Activated T-helper 1 cell treated with anti-CD3 and anti-CD28 coated beads, Interleukin-12 subunit alpha, Interleukin-12 subunit beta, Interleukin-2, Interleukin-4 antibody, amounts not matched to agents 30 ng/mL and 10 ng/mL and 1 ng/mL, durations not matched to agents 14 hours and 24 hours and 36 hours (primary cell): Measurements from ENCODE around the gene CHST12. TPM values are rescaled to one million over a fixed set of nuclear protein-coding genes. Genes with fewer than 3 reads are reported as not detected.

Experiments used
- DNase-seq: peaks from one replicate; pipeline ENCODE4 v3.0.0; 2021; ENCODE audit warnings: low spot score
- H3K27ac Mint-ChIP-seq: one replicate; pipeline ENCODE4 v1.8.0; 2021; ENCODE audit warnings: mild to moderate bottlenecking, mixed read lengths
- H3K27me3 Mint-ChIP-seq: one replicate; pipeline ENCODE4 v1.8.0; 2022; ENCODE audit warnings: mild to moderate bottlenecking, moderate library complexity, mixed read lengths; ENCODE audit not compliant: insufficient read depth
- H3K36me3 Mint-ChIP-seq: one replicate; pipeline ENCODE4 v1.8.0; 2021; ENCODE audit warnings: low read depth, mixed read lengths
- H3K4me1 Mint-ChIP-seq: one replicate; pipeline ENCODE4 v1.8.0; 2021; ENCODE audit warnings: low read depth, mixed read lengths
- H3K4me3 Mint-ChIP-seq: one replicate; pipeline ENCODE4 v1.8.0; 2021; ENCODE audit warnings: mild to moderate bottlenecking, moderate library complexity, mixed read lengths
- H3K9me3 Mint-ChIP-seq: one replicate; pipeline ENCODE4 v1.8.0; 2021; ENCODE audit warnings: mixed read lengths
- intact Hi-C: fragments of 100-400 bp; cut with micrococcal nuclease; formaldehyde crosslinking; loops from one replicate; pipeline ENCODE4 v1.15.1; 2024
- total RNA-seq: library from RNA; stranded (reverse); gene quantifications from 2 replicates; pipeline ENCODE4 v1.2.3, GENCODE V29; 2022

Gene CHST12
- total RNA-seq, 1 donor from 2014 or later, result 9.9 TPM

DNA sequence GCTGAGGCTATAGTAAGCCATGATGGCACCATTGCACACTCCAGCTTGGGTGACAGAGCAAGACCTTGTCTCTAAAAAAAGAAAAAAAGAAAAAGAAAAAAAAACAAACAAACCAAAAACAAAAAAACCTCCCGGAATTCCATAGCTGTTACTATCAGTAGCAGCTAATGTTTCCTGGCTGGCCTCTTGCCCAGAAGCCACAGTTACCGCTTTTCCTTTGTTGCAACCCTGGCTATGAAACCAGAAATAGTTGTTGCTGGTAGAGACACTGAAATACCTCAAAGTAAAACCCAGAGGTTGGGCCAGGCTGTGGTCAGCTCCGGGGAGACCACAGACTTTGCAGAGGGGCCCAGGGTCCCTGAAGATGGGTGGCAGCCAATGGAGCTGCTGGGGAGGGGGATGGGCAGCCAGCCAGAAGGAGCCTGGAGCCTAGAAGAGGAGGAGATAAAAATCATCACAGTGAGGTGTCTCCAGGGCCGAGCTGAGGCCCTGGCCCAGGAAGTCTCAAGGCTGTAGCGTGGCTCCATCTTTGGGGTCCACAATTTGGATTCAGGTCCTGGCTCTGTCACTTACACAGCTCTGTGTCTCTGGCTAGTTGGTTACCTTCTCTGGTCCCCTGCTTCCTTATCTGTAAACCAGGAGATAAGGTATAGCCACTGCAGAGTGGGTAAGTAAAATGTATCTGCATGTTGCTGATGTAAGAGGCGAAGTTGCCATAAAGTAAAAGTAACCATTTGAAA lies 3.4 kb upstream of the CHST12 start:
- no peak for DNase-seq
- Mint-ChIP-seq H3K27me3 (no peaks in the 10 kb centered on the region), H3K4me3 (peak overlapping the region; percentile 27), H3K9me3 (no peaks in the 10 kb centered on the region), H3K27ac (no peak overlapping the region), H3K4me1 (peaks cover 30% of the 10 kb centered on the region), H3K36me3 (peaks cover 3% of the 10 kb centered on the region)
- intact Hi-C loops, result loop anchor here (5.0 kb wide), 1 partner anchor 458 kb away; no protein-coding TSS in a partner anchor

DNA sequence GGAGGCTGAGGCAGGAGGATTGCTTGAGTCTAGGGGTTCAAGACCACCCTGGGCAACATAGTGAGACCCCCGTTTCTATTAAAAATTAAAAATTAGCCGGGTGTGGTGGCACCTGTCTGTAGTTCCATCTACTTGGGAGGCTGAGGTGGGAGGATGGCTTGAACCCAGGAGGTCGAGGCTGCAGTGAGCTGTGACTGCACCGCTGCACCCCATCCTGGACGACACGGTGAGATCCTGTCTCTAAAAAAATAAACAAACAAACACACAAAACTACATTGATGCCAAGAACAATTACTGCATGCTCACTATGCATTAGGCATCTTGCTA lies 761 bp upstream of the CHST12 start:
- DNase-seq, result no peak
- H3K4me1 Mint-ChIP-seq, result peaks cover 51% of the 10 kb centered on the region
- intact Hi-C loops, result loop anchor here (1.0 to 5.0 kb wide), 6 partner anchors 88 to 832 kb away; partner anchors contain the start of genes BRAT1, PSMG3, SNX8 and TTYH3
- H3K9me3 Mint-ChIP-seq, result no peaks in the 10 kb centered on the region
- peaks cover 7% of the 10 kb centered on the region for H3K36me3 Mint-ChIP-seq
- H3K27ac Mint-ChIP-seq, result peak overlapping the region; percentile 63
- H3K27me3 Mint-ChIP-seq, result no peaks in the 10 kb centered on the region
- peak overlapping the region; percentile 90 for H3K4me3 Mint-ChIP-seq

DNA sequence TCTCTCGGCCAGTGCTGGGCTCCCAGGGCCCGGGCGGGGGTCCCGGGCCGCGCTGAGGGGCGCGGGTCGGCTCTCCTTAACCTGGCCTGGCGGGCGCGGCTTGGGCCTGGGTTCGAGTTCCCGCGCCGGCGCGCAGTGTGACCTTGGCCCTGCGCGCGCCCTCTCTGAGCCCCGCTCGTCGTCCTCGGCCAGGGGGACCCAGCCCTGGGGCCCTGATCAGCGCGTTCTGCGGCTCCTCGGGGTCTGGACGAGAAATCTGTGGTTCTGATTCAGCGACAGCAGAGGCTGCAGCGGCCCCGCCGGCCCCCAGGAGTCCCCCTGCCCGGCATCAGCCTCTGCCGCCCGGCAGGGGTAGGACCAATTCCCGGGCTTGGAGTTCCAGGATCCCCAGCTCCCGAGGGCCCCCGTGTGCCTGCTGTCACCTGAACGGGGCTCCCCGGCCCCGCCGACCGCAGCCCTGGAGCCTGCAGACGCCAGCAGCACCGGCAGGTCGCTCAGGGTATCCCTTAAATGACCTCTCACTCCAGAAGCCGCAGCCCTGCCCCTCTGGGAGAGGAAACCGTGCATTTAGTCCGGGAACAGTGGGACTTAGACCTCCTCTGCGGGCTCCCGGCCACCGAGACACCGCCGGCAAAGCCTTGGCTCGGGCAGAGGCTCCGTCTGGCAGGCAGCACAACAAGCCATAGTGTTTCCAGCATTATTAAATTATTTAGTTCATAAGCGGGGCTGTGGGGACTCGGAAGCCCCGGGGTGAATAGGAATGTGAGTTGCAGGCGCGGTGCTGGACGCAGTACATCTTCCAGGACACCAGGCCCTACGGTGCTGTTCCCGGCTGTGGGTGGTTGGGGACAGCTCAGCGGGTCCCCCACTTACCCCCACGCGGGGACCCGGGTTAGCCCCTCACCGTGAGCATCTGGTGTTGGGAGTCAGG lies 572 bp downstream of the CHST12 start:
- DNase-seq, result no peak
- Mint-ChIP-seq H3K9me3 (no peaks in the 10 kb centered on the region), H3K27me3 (no peaks in the 10 kb centered on the region), H3K27ac (peak overlapping the region; percentile 78), H3K36me3 (peaks cover 12% of the 10 kb centered on the region), H3K4me3 (peak overlapping the region; percentile 81), H3K4me1 (peaks cover 55% of the 10 kb centered on the region)
- intact Hi-C loops, result loop anchor here (1.0 to 5.0 kb wide), 6 partner anchors 90 to 834 kb away; partner anchors contain the start of genes BRAT1, PSMG3, SNX8 and TTYH3

DNA sequence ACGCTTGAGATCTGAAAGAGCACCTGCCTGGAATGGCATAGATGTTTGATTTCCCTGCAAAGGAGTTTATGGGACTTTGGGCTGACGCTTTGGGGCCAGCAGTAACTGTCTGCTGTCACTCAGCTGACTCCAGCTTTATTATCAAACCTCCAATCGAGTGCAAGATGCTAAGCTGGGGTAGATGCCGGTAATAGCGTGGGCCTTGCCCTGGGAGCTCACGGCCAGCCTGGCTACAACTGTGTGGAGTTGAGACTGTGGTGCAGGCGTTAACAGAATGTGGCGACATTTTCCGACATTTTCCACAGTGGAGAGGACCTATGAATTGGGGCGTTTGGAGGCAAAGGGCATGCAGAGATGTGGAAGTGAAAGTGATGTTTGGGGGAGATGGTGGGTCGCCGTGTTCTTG lies 1.3 kb downstream of the CHST12 start:
- Mint-ChIP-seq H3K27me3 (no peaks in the 10 kb centered on the region), H3K27ac (peak overlapping the region; percentile 78), H3K36me3 (peaks cover 14% of the 10 kb centered on the region), H3K4me1 (peaks cover 58% of the 10 kb centered on the region), H3K9me3 (no peaks in the 10 kb centered on the region), H3K4me3 (peak overlapping the region; percentile 81)
- intact Hi-C loops, result loop anchor here (5.0 kb wide), 1 partner anchor 462 kb away; no protein-coding TSS in a partner anchor
- DNase-seq, result no peak

DNA sequence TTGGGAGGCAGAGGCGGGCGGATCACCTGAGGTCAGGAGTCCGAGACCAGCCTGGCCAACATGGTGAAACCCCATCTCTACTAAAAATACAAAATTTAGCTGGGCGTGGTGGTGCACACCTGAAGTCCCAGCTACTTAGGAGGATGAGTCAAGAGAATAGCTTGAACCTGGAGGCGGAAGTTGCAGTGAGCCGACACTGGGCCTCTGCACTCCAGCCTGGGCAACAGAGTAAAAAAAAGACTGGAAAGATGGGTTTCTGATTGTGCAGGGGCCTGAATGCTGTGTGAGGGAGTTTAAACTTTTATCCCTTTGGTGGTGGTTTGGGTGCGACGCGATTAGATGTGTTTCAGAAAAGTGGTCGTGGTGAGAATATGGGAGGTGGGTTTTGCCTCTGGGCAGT lies 1.8 kb downstream of the CHST12 start:
- no peaks in the 10 kb centered on the region for H3K27me3 Mint-ChIP-seq
- no peak for DNase-seq
- H3K4me1 Mint-ChIP-seq, result peaks cover 58% of the 10 kb centered on the region
- H3K27ac Mint-ChIP-seq, result peak overlapping the region; percentile 90
- peak overlapping the region; percentile 81 for H3K4me3 Mint-ChIP-seq
- H3K9me3 Mint-ChIP-seq, result no peaks in the 10 kb centered on the region
- peaks cover 14% of the 10 kb centered on the region for H3K36me3 Mint-ChIP-seq
- intact Hi-C loops, result no loop called here

DNA sequence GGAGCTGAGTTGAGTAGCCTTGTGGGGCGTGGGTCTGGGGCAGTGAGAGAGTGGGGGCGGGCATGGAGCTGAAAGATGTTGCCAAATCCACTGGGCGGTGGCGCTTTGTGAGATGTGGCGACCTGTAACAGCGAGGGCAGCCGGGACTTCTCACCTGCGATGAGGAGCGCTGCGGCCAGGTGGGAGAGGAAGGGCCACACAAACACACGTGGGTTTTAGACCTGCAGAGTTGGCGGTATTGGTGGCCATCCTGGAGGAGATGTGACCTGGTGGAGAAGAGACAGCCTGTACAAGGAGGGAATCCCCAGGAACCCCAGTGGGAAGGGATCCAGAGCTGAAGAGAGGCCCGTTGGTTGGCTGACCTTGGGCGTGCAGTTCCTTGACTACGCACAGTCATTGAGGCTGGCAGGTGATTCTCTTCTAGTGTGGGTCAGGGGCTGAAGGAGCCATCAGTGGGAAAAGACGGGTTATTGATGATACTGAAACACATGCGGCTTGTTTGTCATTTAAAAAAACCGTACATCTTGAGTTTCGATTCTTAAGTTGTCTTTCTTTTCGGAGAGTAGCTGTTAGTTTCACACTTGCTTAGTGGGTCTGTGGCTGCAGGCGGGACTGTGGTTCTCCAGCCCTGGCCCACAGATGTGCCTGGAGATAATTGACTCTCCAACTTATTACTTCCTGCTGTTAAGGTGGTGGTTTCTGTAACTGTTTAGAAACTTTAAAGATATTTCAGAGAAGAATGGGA lies 2.4 kb downstream of the CHST12 start:
- DNase-seq, result peak; percentile 72
- peaks cover 14% of the 10 kb centered on the region for H3K36me3 Mint-ChIP-seq
- H3K9me3 Mint-ChIP-seq, result no peaks in the 10 kb centered on the region
- H3K4me3 Mint-ChIP-seq, result peak overlapping the region; percentile 81
- peaks cover 60% of the 10 kb centered on the region for H3K4me1 Mint-ChIP-seq
- intact Hi-C loops, result loop anchor here (1.0 to 2.0 kb wide), 6 partner anchors 13 to 701 kb away; partner anchors contain the start of genes EIF3B and MAD1L1
- no peaks in the 10 kb centered on the region for H3K27me3 Mint-ChIP-seq
- peak overlapping the region; percentile 90 for H3K27ac Mint-ChIP-seq

DNA sequence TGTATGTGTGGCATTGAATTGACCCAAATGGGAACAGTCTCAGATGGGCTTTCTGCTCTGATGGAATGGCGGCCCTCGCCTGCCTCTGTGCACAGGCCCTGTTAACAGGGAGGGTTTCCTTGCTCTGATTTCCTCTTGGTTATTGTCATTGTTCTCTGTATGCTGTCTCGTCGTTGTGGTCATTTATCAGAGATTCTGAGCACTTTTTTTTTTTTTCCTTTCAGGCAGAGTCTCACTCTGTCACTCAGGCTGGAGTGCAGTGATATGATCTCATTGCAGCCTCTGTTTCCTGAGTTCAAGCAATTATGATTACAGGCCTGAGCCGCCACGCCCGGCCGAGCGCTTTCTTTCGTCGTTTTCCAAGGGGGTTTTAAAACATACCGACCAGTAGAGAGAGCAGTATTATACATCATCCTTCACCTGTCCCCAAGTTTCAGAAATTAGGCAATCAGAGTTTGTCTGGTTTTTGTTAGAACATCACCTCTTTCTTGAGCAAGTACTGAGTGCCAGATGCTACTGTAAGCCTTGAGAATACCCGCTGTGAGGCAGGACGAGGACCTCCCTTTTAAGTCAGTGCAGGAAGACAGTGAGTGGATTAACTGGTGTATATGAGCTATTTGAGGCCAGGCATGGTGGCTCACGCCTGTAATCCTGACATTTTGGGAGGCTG lies 6.5 kb downstream of the CHST12 start:
- intact Hi-C loops, result no loop called here
- H3K36me3 Mint-ChIP-seq, result peaks cover 16% of the 10 kb centered on the region
- no peaks in the 10 kb centered on the region for H3K27me3 Mint-ChIP-seq
- no peak overlapping the region for H3K4me3 Mint-ChIP-seq
- no peaks in the 10 kb centered on the region for H3K9me3 Mint-ChIP-seq
- no peak for DNase-seq
- peaks cover 66% of the 10 kb centered on the region for H3K4me1 Mint-ChIP-seq
- H3K27ac Mint-ChIP-seq, result no peak overlapping the region

DNA sequence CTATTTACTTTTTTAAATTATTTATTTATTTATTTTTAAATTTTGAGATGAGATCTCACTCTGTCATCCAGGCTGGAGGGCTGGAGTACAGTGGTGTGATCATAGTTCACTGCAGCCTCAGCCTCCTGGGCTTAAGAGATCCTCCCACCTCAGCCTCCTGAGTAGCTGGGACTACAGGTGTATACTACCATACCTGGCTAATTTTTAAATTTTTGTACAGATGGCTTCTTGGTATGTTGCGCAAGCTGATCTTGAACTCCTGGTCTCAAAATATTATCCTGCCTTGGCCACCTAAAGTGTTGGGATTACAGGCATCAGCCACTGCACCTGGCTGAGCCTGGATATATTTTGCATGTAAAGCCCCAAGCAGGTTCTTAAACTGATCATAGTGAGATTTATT lies 7.6 kb downstream of the CHST12 start:
- Mint-ChIP-seq H3K27me3 (no peaks in the 10 kb centered on the region), H3K4me3 (no peak overlapping the region), H3K4me1 (peaks cover 57% of the 10 kb centered on the region), H3K36me3 (peaks cover 17% of the 10 kb centered on the region), H3K27ac (no peak overlapping the region), H3K9me3 (no peaks in the 10 kb centered on the region)
- DNase-seq, result no peak
- intact Hi-C loops, result no loop called here

DNA sequence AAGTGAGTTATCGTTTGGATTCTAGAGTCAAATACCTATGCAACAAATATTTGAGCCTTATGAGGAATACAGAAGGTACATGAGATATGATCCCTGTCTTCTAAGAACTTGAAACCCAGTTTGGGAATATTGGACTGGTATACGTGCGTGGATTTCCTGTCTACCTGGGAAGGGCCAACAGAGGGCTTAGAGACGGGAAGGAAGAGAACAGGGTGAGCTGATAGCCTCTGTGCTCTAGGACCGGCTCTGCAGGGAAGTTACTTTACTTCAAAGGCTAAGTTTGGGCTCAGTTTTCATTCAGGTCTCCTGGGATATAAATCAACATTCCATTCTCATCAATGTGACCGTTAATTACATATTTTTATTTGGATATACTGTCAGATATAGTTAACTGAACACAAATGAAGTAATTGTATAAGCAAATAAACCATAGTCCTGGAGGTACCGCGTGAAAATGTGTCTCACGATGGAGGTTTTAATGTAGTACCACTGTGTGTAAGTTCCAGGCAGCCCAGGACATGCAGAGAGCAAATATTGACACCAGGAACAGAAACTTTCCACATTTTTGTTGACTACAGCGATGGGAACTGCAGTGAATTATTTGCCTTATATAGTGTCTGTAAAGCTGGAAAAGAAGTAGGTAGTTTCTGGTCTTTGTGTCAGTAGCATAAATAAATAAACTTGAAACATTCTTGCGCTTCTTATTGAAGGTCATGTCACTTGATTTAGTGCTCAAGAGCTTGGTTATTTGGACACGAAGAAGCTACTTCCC lies 8.6 kb downstream of the CHST12 start:
- no peak overlapping the region for H3K27ac Mint-ChIP-seq
- H3K36me3 Mint-ChIP-seq, result peaks cover 21% of the 10 kb centered on the region
- H3K4me3 Mint-ChIP-seq, result no peak overlapping the region
- no peaks in the 10 kb centered on the region for H3K27me3 Mint-ChIP-seq
- H3K9me3 Mint-ChIP-seq, result no peaks in the 10 kb centered on the region
- DNase-seq, result no peak
- intact Hi-C loops, result no loop called here
- H3K4me1 Mint-ChIP-seq, result peaks cover 57% of the 10 kb centered on the region

DNA sequence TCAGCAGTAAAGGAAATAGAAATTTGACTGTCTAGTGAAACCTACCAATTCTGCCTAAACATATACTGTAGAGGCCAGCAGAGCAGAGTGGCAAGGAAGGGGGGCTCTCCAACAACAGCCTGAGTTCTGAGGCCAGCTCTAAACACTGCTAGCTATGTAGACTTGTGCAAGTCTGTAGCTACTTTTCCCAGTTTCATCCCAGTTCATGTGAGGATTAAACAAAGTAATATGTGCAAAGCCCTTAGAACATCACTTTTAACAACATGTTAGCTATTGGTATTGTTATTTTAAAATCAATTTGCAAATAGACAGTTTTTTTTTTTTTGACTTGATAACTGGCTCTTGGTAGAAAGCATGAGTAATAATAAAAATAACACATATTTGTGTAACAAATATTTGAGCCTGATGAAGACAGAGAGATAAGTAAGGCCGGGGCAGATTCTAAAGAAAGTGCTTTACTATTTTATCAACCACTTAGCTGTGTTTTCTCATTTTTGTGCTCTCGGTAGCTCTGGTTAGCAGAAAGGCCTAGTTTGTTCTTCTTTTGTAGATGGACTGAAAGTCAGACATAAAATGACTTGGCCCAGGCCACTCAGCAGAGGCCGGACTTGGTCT lies 9.3 kb downstream of the CHST12 start:
- H3K4me3 Mint-ChIP-seq, result no peak overlapping the region
- no peaks in the 10 kb centered on the region for H3K27me3 Mint-ChIP-seq
- peaks cover 56% of the 10 kb centered on the region for H3K4me1 Mint-ChIP-seq
- no peak for DNase-seq
- H3K27ac Mint-ChIP-seq, result no peak overlapping the region
- no peaks in the 10 kb centered on the region for H3K9me3 Mint-ChIP-seq
- intact Hi-C loops, result no loop called here
- H3K36me3 Mint-ChIP-seq, result peaks cover 21% of the 10 kb centered on the region

DNA sequence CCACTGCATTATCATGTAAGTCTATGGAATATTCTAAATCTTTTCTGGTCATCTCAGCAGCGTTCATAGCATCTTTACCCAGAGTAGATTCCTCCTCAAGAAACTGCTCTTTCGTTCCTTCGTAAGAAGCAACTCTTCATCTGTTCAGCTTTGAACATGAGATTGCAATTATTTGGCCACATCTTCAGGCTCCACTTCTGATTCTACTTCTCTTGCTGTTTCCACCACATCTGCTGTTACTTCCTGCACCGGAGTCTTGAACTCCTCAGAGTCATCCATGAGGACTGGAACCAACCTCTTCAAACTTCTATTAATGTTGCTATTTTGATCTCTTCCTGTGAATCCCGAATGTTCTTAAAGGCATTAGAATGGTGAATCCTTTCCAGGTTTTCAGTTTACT lies 12.7 kb downstream of the CHST12 start:
- no peak for DNase-seq
- Mint-ChIP-seq H3K9me3 (no peaks in the 10 kb centered on the region), H3K27me3 (no peaks in the 10 kb centered on the region), H3K4me1 (peaks cover 47% of the 10 kb centered on the region), H3K36me3 (peaks cover 16% of the 10 kb centered on the region), H3K27ac (peak overlapping the region; percentile 22), H3K4me3 (no peak overlapping the region)
- intact Hi-C loops, result no loop called here
